Endothelial cell of umbilical vein (primary cell): ENCODE data around the gene CGB3.

Source experiments
- CTCF ChIP-seq, 2 donors: IDR thresholded peaks; 1 replicate in 1 of 2; 2 replicates in 1 of 2; pipeline ENCODE4 v1.5.1; 2011; ENCODE audit warnings: low read length in 2 of 2, mild to moderate bottlenecking in 2 of 2, moderate library complexity in 2 of 2, control low read depth in 1 of 2, inconsistent platforms in 1 of 2, low read depth in 1 of 2; ENCODE audit not compliant: insufficient read depth in 1 of 2; ENCODE audit errors: extremely low read depth in 1 of 2
- EZH2 ChIP-seq: IDR thresholded peaks from 2 replicates; pipeline ENCODE4 v1.6.1; 2012; ENCODE audit warnings: borderline replicate concordance, low read depth, mild to moderate bottlenecking, moderate library complexity, low read length, inconsistent platforms; ENCODE audit not compliant: severe bottlenecking
- GATA2 ChIP-seq: IDR thresholded peaks from 2 replicates; pipeline ENCODE4 v1.7.0; 2011; ENCODE audit warnings: low read depth, mild to moderate bottlenecking, moderate library complexity, mixed read lengths, low read length; ENCODE audit not compliant: insufficient read length, insufficient read depth
- MYC ChIP-seq: IDR thresholded peaks from one replicate; pipeline ENCODE4 v1.6.1; 2011; ENCODE audit warnings: mild to moderate bottlenecking, low read depth, low read length
- POLR2A ChIP-seq: IDR thresholded peaks from 2 replicates; pipeline ENCODE4 v1.6.1; 2012; ENCODE audit warnings: low read depth, mild to moderate bottlenecking, control low read depth, low read length
- POLR2AphosphoS5 ChIP-seq: IDR thresholded peaks from 2 replicates; pipeline ENCODE4 v1.6.1; 2012; ENCODE audit warnings: low read depth, mild to moderate bottlenecking, control low read depth, low read length, moderate library complexity; ENCODE audit not compliant: insufficient read depth

- TF ChIP-seq POLR2A (peak; percentile 56), CTCF (IDR thresholded peaks at IDR 0.05; ENCODE audit: extremely low read depth in 1 of 2, insufficient read depth in 1 of 2, low read depth in 1 of 2, low read length in 2 of 2) (no peak), EZH2 (no peak), GATA2 (no peak), POLR2AphosphoS5 (peak; percentile 16), MYC (no peak)
Observed at GRCh38 chr19:48991873-48992580, 32.1 kb downstream of the CGB3 start.
